ENCODE data around the gene ZFP64.

Gene ZFP64

GRCh38 chr20:52217689-52218395, 26.3 kb upstream of the ZFP64 start (continued):
- no peak for TF ChIP-seq KLF16 (tag by site-specific recombination; IDR thresholded peaks at IDR 0.05)

- no peak overlapping the region for H3K4me3 ChIP-seq (ENCODE audit: low read depth, low read length)
- no peaks in the 10 kb centered on the region for H3K36me3 ChIP-seq (ENCODE audit: control insufficient read depth in 2 of 2, insufficient read depth in 1 of 2, low read length in 2 of 2)
- no peaks in the 10 kb centered on the region for H3K9me3 ChIP-seq (ENCODE audit: control insufficient read depth, insufficient read depth, low read depth, low read length)
- no peaks in the 10 kb centered on the region for H3K4me1 ChIP-seq (ENCODE audit: control insufficient read depth, insufficient read depth, low read length)
- ChIA-PET POLR2A (interaction anchor here (0.9 kb wide), 1 partner anchor 20 kb away, joined by 4 read pairs; no protein-coding TSS in a partner anchor), CTCF (interaction anchor here (0.7 kb wide), 1 partner anchor 1040 kb away, joined by 4 read pairs; no protein-coding TSS in a partner anchor)
- no peak overlapping the region for H3K27ac ChIP-seq (ENCODE audit: extremely low read depth, low read depth, low read length)
- TF ChIP-seq FEZF1 (tag by site-specific recombination; IDR thresholded peaks at IDR 0.05) (no peak), ZNF155 (tag by site-specific recombination; IDR thresholded peaks at IDR 0.05) (no peak), ZNF561 (tag by site-specific recombination; IDR thresholded peaks at IDR 0.05; ENCODE audit: borderline replicate concordance) (no peak), ZNF629 (tag by site-specific recombination; IDR thresholded peaks at IDR 0.05) (no peak), PATZ1 (tag by site-specific recombination; IDR thresholded peaks at IDR 0.05) (no peak), IKZF3 (tag by site-specific recombination; IDR thresholded peaks at IDR 0.05) (no peak), ZNF19 (tag by site-specific recombination; IDR thresholded peaks at IDR 0.05; ENCODE audit: low read depth) (no peak), ZBTB6 (tag by site-specific recombination; IDR thresholded peaks at IDR 0.05) (no peak), ZNF394 (tag by site-specific recombination; IDR thresholded peaks at IDR 0.05; ENCODE audit: borderline replicate concordance) (no peak), ZXDB (tag by site-specific recombination; IDR thresholded peaks at IDR 0.05) (no peak), ZNF16 (tag by site-specific recombination; IDR thresholded peaks at IDR 0.05; ENCODE audit: low read depth) (no peak), ZNF10 (tag by site-specific recombination; IDR thresholded peaks at IDR 0.05) (no peak), ZNF777 (tag by site-specific recombination; IDR thresholded peaks at IDR 0.05; ENCODE audit: borderline replicate concordance) (no peak)
Measured at GRCh38 chr20:52213995-52214394, 22.4 kb upstream of the ZFP64 start.

- Histone ChIP-seq H3K27ac (ENCODE audit: extremely low read depth, low read depth, low read length) (no peak overlapping the region), H3K9me3 (ENCODE audit: control insufficient read depth, insufficient read depth, low read depth, low read length) (no peaks in the 10 kb centered on the region), H3K4me1 (ENCODE audit: control insufficient read depth, insufficient read depth, low read length) (no peaks in the 10 kb centered on the region), H3K4me3 (ENCODE audit: low read depth, low read length) (no peak overlapping the region), H3K36me3 (ENCODE audit: control insufficient read depth in 2 of 2, insufficient read depth in 1 of 2, low read length in 2 of 2) (no peaks in the 10 kb centered on the region)
- POLR2A ChIA-PET: no interaction called here
- TF ChIP-seq ZNF585B (tag by site-specific recombination; IDR thresholded peaks at IDR 0.05) (no peak), ZNF350 (tag by site-specific recombination; IDR thresholded peaks at IDR 0.05) (no peak), SETDB1 (IDR thresholded peaks at IDR 0.05; ENCODE audit: insufficient read length, low read length) (no peak), ZNF670 (tag by site-specific recombination; IDR thresholded peaks at IDR 0.05; ENCODE audit: low read depth) (no peak), ZNF311 (tag by site-specific recombination; IDR thresholded peaks at IDR 0.05; ENCODE audit: borderline replicate concordance) (no peak), ZNF692 (tag by site-specific recombination; IDR thresholded peaks at IDR 0.05) (no peak), ZNF791 (tag by site-specific recombination; IDR thresholded peaks at IDR 0.05) (no peak), GFI1B (tag by site-specific recombination; IDR thresholded peaks at IDR 0.05) (no peak), ZFP37 (tag by site-specific recombination; IDR thresholded peaks at IDR 0.05) (no peak), TCF7L2 (IDR thresholded peaks at IDR 0.05; ENCODE audit: borderline replicate concordance, low read depth, low read length) (no peak), ZNF449 (tag by site-specific recombination; IDR thresholded peaks at IDR 0.05) (no peak), ZNF16 (tag by site-specific recombination; IDR thresholded peaks at IDR 0.05; ENCODE audit: low read depth) (no peak), OVOL3 (tag by site-specific recombination; IDR thresholded peaks at IDR 0.05) (no peak), ZNF777 (tag by site-specific recombination; IDR thresholded peaks at IDR 0.05; ENCODE audit: borderline replicate concordance) (no peak), ZXDB (tag by site-specific recombination; IDR thresholded peaks at IDR 0.05) (no peak), ZNF558 (tag by site-specific recombination; IDR thresholded peaks at IDR 0.05) (no peak)
- CTCF ChIA-PET: interaction anchor here (1.2 kb wide), 1 partner anchor 84 kb away, joined by 3 read pairs; no protein-coding TSS in a partner anchor
Measured at GRCh38 chr20:52212943-52213342, 21.4 kb upstream of the ZFP64 start.

All from HEK293 (cell line).